PC-9 (cell line): ENCODE measurements around the gene TBRG4.

Source experiments
- CTCF ChIP-seq: fragments of 200-600 bp; sonication (generic); conservative IDR thresholded peaks from 2 replicates; pipeline ENCODE4 v1.6.1; 2017; ENCODE audit warnings: mixed run types, antibody characterized with exemption, mild to moderate bottlenecking, moderate library complexity
- EZH2 ChIP-seq: fragments of 200-600 bp; sonication (generic); IDR thresholded peaks from 2 replicates; pipeline ENCODE4 v1.8.0; 2017; ENCODE audit warnings: antibody characterized with exemption, low read depth

GRCh38 chr7:45092931-45093235, 18.6 kb downstream of the TBRG4 start:
- TF ChIP-seq EZH2 (no peak), CTCF (no peak)
